Transverse colon (tissue), 4 donors: ENCODE data around the gene MBIP.

Experiments used
- CTCF ChIP-seq, 5 experiments: fragments of 200-600 bp in 3 of 5; fragments of 450-650 bp in 2 of 5; sonication (generic) in 3 of 5; IDR thresholded peaks; 1 replicate in 2 of 5; 2 replicates in 3 of 5; pipeline ENCODE4 v1.5.1; 2016 to 2017; ENCODE audit warnings: antibody characterized with exemption in 5 of 5, inconsistent platforms in 3 of 5, mild to moderate bottlenecking in 2 of 5, moderate library complexity in 1 of 5
- POLR2A ChIP-seq: fragments of 450-650 bp; IDR thresholded peaks from one replicate; pipeline ENCODE4 v1.6.1; 2016; ENCODE audit warnings: antibody characterized with exemption, mild to moderate bottlenecking, moderate library complexity
- POLR2AphosphoS5 ChIP-seq, 3 donors: sonication (generic); formaldehyde crosslinking; IDR thresholded peaks; one replicate each; pipeline ENCODE4 v1.6.1; 2016; ENCODE audit warnings: antibody characterized with exemption in 3 of 3

GRCh38 chr14:36279306-36280190, 40.9 kb downstream of the MBIP start:
- TF ChIP-seq POLR2A (no peak), CTCF (IDR thresholded peaks at IDR 0.05) (no peak), POLR2AphosphoS5 (IDR thresholded peaks at IDR 0.05) (no peak)
